Measurements from ENCODE around the gene JAM3. TPM values are rescaled to one million over a fixed set of nuclear protein-coding genes. Genes with fewer than 3 reads are reported as not detected.

The JAM3 gene
- total RNA-seq, 4 donors from 2014 or later: 13.3 to 36.0 (median 16.8) TPM

GRCh38 chr11:134043821-134044420, 25.0 kb upstream of the JAM3 start:
- WGBS, 2 donors: 95 to 97% methylated on average over 9 of the region's 9 CpGs
- intact Hi-C loops (cut with DNase I): loop anchor here (5.0 kb wide), 1 partner anchor 82 kb away; no protein-coding TSS in a partner anchor
- H3K36me3 ChIP-seq: no peaks in the 10 kb centered on the region
- DNase-seq: no peak
- H3K4me1 ChIP-seq: no peaks in the 10 kb centered on the region
- H3K27ac ChIP-seq: no peak overlapping the region
- no peak overlapping the region for H3K4me3 ChIP-seq (replicated peaks in 1 of 3)
- H3K27me3 ChIP-seq: no peaks in the 10 kb centered on the region
- no peaks in the 10 kb centered on the region for H3K9me3 ChIP-seq
- no peak for TF ChIP-seq CTCF (IDR thresholded peaks at IDR 0.05)

- DNase-seq: no peak
- Histone ChIP-seq H3K9me3 (no peaks in the 10 kb centered on the region), H3K36me3 (no peaks in the 10 kb centered on the region), H3K27ac (no peak overlapping the region), H3K4me1 (no peaks in the 10 kb centered on the region), H3K27me3 (no peaks in the 10 kb centered on the region), H3K4me3 (replicated peaks in 1 of 3) (no peak overlapping the region)
- no peak for TF ChIP-seq CTCF (IDR thresholded peaks at IDR 0.05)
- no peak for TF ChIP-seq POLR2A (IDR thresholded peaks at IDR 0.05)
- 78 to 87% methylated on average over 16 of the region's 16 CpGs for WGBS, 2 donors
- intact Hi-C loops (cut with DNase I): loop anchor here (5.0 kb wide), 1 partner anchor 82 kb away; no protein-coding TSS in a partner anchor
Observed at GRCh38 chr11:134044514-134045284, 24.2 kb upstream of the JAM3 start.

- H3K27ac ChIP-seq: no peak overlapping the region
- no peaks in the 10 kb centered on the region for H3K27me3 ChIP-seq
- TF ChIP-seq CTCF (IDR thresholded peaks at IDR 0.05) (no peak), POLR2A (IDR thresholded peaks at IDR 0.05) (no peak)
- no peak overlapping the region for H3K4me3 ChIP-seq (replicated peaks in 1 of 3)
- 66 to 69% methylated on average over 24 to 25 of the region's 25 CpGs for WGBS, 2 donors
- no peaks in the 10 kb centered on the region for H3K9me3 ChIP-seq
- no peaks in the 10 kb centered on the region for H3K36me3 ChIP-seq
- peaks cover 0 to 7% of the 10 kb centered on the region in 2 donors for H3K4me1 ChIP-seq
- intact Hi-C loops (cut with DNase I): no loop called here
- no peak for DNase-seq
Observed at GRCh38 chr11:134045799-134046635, 22.9 kb upstream of the JAM3 start.

GRCh38 chr11:134046681-134047449, 22.0 kb upstream of the JAM3 start:
- H3K4me1 ChIP-seq: peaks cover 0 to 7% of the 10 kb centered on the region in 2 donors
- intact Hi-C loops (cut with DNase I): no loop called here
- 87 to 89% methylated on average over 26 to 30 of the region's 30 CpGs for WGBS, 2 donors
- no peak for DNase-seq
- H3K9me3 ChIP-seq: no peaks in the 10 kb centered on the region
- H3K36me3 ChIP-seq: no peaks in the 10 kb centered on the region
- no peak overlapping the region for H3K27ac ChIP-seq
- TF ChIP-seq CTCF (IDR thresholded peaks at IDR 0.05) (no peak), POLR2A (IDR thresholded peaks at IDR 0.05) (no peak)
- no peak overlapping the region for H3K4me3 ChIP-seq (replicated peaks in 1 of 3)
- no peaks in the 10 kb centered on the region for H3K27me3 ChIP-seq
